Endothelial cell of umbilical vein (primary cell): Measurements from ENCODE around the gene IL6ST. TPM values are rescaled to one million over a fixed set of nuclear protein-coding genes. Genes with fewer than 3 reads are reported as not detected.

Experiments
- BruUV-seq: library from RNA; stranded (reverse); fragments of 400-500 nt; replicated peaks from 2 replicates; lab custom pipeline; 2021; lab: Mats Ljungman, UMichigan
- CTCF ChIA-PET: fragments of 300-600, 350-600 bp; sonication (Branson Sonifier 250); formaldehyde crosslinking; loops from one replicate; lab custom pipeline; 2021; ENCODE audit warnings: antibody characterized with exemption, inconsistent platforms; lab: Charles Lee
- POLR2A ChIA-PET: fragments of 300-600, 350-600 bp; sonication (Branson Sonifier 250); formaldehyde crosslinking; loops from one replicate; lab custom pipeline; 2021; ENCODE audit warnings: antibody characterized with exemption, inconsistent platforms; lab: Charles Lee
- DNase-seq: peaks from one replicate; pipeline ENCODE4 v3.0.0-alpha.2; 2011; ENCODE audit warnings: low read depth, low spot score
- FAIRE-seq: peaks from 2 replicates; lab custom pipeline; 2011; peaks lifted over from hg19 to GRCh38; lab: Jason Lieb, UNC
- H2AFZ ChIP-seq: 2 replicates; pipeline ENCODE4 v1.6.0; 2012; ENCODE audit warnings: low read depth, low read length, control low read depth, inconsistent platforms
- H3K27ac ChIP-seq: 2 replicates; pipeline ENCODE4 v1.5.1; 2011; ENCODE audit warnings: low read depth, mild to moderate bottlenecking, control low read depth, low read length, moderate library complexity; ENCODE audit not compliant: insufficient read depth
- H3K27me3 ChIP-seq, 2 experiments: 2 replicates each; pipeline versions ENCODE4 v1.6.0 to v1.6.1; 2011; ENCODE audit warnings: low read length in 2 of 2, mixed read lengths in 1 of 2; ENCODE audit not compliant: control insufficient read depth in 2 of 2, insufficient read depth in 2 of 2
- H3K36me3 ChIP-seq, 2 experiments: 2 replicates in 1 of 2; 3 replicates in 1 of 2; pipeline ENCODE4 v1.5.1; 2011; ENCODE audit warnings: low read length in 2 of 2, mild to moderate bottlenecking in 1 of 2, moderate library complexity in 1 of 2; ENCODE audit not compliant: control insufficient read depth in 2 of 2, insufficient read depth in 2 of 2; ENCODE audit errors: extremely low read depth in 1 of 2
- H3K4me1 ChIP-seq: 3 replicates; pipeline ENCODE4 v1.5.1; 2011; ENCODE audit warnings: mild to moderate bottlenecking, low read length; ENCODE audit not compliant: control insufficient read depth, insufficient read depth; ENCODE audit errors: extremely low read depth
- H3K4me2 ChIP-seq: 2 replicates; pipeline ENCODE4 v1.6.1; 2011; ENCODE audit warnings: low read length, control low read depth, mixed read lengths; ENCODE audit not compliant: insufficient read depth
- H3K4me3 ChIP-seq, 3 experiments: fragments of 200-600 bp in 1 of 3; sonication (generic), shearing (Covaris generic) in 1 of 3; replicated peaks in 1 of 3; 2 replicates each; pipeline ENCODE4 v1.5.1; 2011 to 2016; ENCODE audit warnings: control low read depth in 3 of 3, low read length in 3 of 3, mild to moderate bottlenecking in 2 of 3, inconsistent platforms in 1 of 3, low read depth in 1 of 3, moderate library complexity in 1 of 3; ENCODE audit not compliant: insufficient read depth in 1 of 3
- H3K79me2 ChIP-seq: 2 replicates; pipeline ENCODE4 v1.6.0; 2012; ENCODE audit warnings: low read length, inconsistent platforms; ENCODE audit not compliant: control insufficient read depth, insufficient read depth
- H3K9ac ChIP-seq: replicated peaks from 2 replicates; pipeline ENCODE3; 2011; ENCODE audit warnings: low read length, control low read depth; ENCODE audit not compliant: insufficient read depth; ENCODE audit errors: extremely low read depth
- H3K9me1 ChIP-seq: replicated peaks from 3 replicates; pipeline ENCODE4 v1.6.0; 2011; ENCODE audit warnings: mild to moderate bottlenecking, low read length; ENCODE audit not compliant: control insufficient read depth, insufficient read depth; ENCODE audit errors: extremely low read depth
- H3K9me3 ChIP-seq: replicated peaks from 2 replicates; pipeline ENCODE4 v1.5.1; 2012; ENCODE audit warnings: low read length, inconsistent platforms; ENCODE audit not compliant: control insufficient read depth, insufficient read depth
- H4K20me1 ChIP-seq: replicated peaks from 2 replicates; pipeline ENCODE3; 2011; ENCODE audit warnings: mild to moderate bottlenecking, low read length; ENCODE audit not compliant: control insufficient read depth, insufficient read depth; ENCODE audit errors: extremely low read depth
- EZH2 ChIP-seq: IDR thresholded peaks from 2 replicates; pipeline ENCODE4 v1.6.1; 2012; ENCODE audit warnings: borderline replicate concordance, low read depth, mild to moderate bottlenecking, moderate library complexity, low read length, inconsistent platforms; ENCODE audit not compliant: severe bottlenecking
- FOS ChIP-seq: IDR thresholded peaks from 2 replicates; pipeline ENCODE4 v1.6.1; 2011; ENCODE audit warnings: mild to moderate bottlenecking, low read length, moderate library complexity, borderline replicate concordance; ENCODE audit not compliant: insufficient read depth
- GATA2 ChIP-seq: IDR thresholded peaks from 2 replicates; pipeline ENCODE4 v1.7.0; 2011; ENCODE audit warnings: low read depth, mild to moderate bottlenecking, moderate library complexity, mixed read lengths, low read length; ENCODE audit not compliant: insufficient read length, insufficient read depth
- JUN ChIP-seq: IDR thresholded peaks from 2 replicates; pipeline ENCODE4 v1.6.1; 2011; ENCODE audit warnings: borderline replicate concordance, low read depth; ENCODE audit not compliant: insufficient read length, insufficient read depth
- MYC ChIP-seq: IDR thresholded peaks from one replicate; pipeline ENCODE4 v1.6.1; 2011; ENCODE audit warnings: mild to moderate bottlenecking, low read depth, low read length
- POLR2A ChIP-seq: IDR thresholded peaks from 2 replicates; pipeline ENCODE4 v1.6.1; 2012; ENCODE audit warnings: low read depth, mild to moderate bottlenecking, control low read depth, low read length
- POLR2AphosphoS5 ChIP-seq: IDR thresholded peaks from 2 replicates; pipeline ENCODE4 v1.6.1; 2012; ENCODE audit warnings: low read depth, mild to moderate bottlenecking, control low read depth, low read length, moderate library complexity; ENCODE audit not compliant: insufficient read depth
- dilution Hi-C: fragments of 300-500 bp; cut with MboI; formaldehyde crosslinking; loops from one replicate; pipeline ENCODE4 v1.15.0; 2019; ENCODE audit warnings: low sequenced_read_pairs; ENCODE audit not compliant: extremely low pct_ligation_motif_present
- intact Hi-C: fragments of 100-400 bp; cut with micrococcal nuclease; formaldehyde crosslinking; loops from one replicate; pipeline ENCODE4 v1.10.0; 2022
- polyA plus RNA-seq, 4 experiments: library from polyadenylated mRNA; depleted of rRNA in 3 of 4; stranded (reverse) in 3 of 4; unstranded in 1 of 4; fragments of >200 nt; gene quantifications; 2 replicates each; pipeline versions ENCODE4 v1.2.1 to v1.2.3, GENCODE V29; 2011 to 2012; ENCODE audit warnings: missing spikeins in 1 of 4
- total RNA-seq: library from RNA; stranded (reverse); gene quantifications from 2 replicates; pipeline ENCODE4 v1.2.3, GENCODE V29; 2021
- TF ChIP-seq, protein P1 (sequence below), 2 donors: IDR thresholded peaks; 1 replicate in 1 of 2; 2 replicates in 1 of 2; pipeline ENCODE4 v1.5.1; 2011; ENCODE audit warnings: low read length in 2 of 2, mild to moderate bottlenecking in 2 of 2, moderate library complexity in 2 of 2, control low read depth in 1 of 2, inconsistent platforms in 1 of 2, low read depth in 1 of 2; ENCODE audit not compliant: insufficient read depth in 1 of 2; ENCODE audit errors: extremely low read depth in 1 of 2
- TF ChIP-seq, protein P2 (sequence below): IDR thresholded peaks from 2 replicates; pipeline ENCODE4 v1.6.1; 2011; ENCODE audit not compliant: insufficient read depth, insufficient read length

IL6ST gene
- total and polyA plus RNA-seq, 2 donors (not counting 3 experiments of a cell fraction or from before 2014, with no cell fraction given): 135 to 345 TPM

DNA sequence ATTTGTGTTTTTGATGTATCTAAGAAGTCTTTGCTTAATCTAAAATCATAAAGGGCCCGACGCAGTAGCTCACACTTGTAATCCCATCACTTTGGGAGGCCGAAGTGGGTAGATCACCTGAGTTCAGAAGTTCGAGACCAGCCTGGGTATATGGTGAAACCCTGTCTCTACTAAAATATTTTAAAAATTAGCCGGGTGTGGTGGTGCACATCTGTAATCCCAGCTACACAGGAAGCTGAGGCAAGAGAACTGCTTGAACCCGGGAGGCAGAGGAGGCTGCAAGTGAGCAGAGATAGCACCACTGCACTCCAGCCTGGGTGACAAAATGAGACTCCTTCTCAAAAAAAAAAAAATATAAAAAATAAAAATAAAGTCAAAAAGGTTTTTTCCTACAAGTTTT lies 9.6 kb downstream of the IL6ST start:
- no peak overlapping the region for H3K4me3 ChIP-seq
- BruUV-seq: no TSS peak

More for the DNA sequence above, 9.6 kb downstream of the IL6ST start:
- H3K27me3 ChIP-seq: no peaks in the 10 kb centered on the region
- TF ChIP-seq, protein P1, sequence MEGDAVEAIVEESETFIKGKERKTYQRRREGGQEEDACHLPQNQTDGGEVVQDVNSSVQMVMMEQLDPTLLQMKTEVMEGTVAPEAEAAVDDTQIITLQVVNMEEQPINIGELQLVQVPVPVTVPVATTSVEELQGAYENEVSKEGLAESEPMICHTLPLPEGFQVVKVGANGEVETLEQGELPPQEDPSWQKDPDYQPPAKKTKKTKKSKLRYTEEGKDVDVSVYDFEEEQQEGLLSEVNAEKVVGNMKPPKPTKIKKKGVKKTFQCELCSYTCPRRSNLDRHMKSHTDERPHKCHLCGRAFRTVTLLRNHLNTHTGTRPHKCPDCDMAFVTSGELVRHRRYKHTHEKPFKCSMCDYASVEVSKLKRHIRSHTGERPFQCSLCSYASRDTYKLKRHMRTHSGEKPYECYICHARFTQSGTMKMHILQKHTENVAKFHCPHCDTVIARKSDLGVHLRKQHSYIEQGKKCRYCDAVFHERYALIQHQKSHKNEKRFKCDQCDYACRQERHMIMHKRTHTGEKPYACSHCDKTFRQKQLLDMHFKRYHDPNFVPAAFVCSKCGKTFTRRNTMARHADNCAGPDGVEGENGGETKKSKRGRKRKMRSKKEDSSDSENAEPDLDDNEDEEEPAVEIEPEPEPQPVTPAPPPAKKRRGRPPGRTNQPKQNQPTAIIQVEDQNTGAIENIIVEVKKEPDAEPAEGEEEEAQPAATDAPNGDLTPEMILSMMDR (IDR thresholded peaks at IDR 0.05; ENCODE audit: extremely low read depth in 1 of 2, insufficient read depth in 1 of 2, low read depth in 1 of 2, low read length in 2 of 2): no peak
- TF ChIP-seq POLR2AphosphoS5: no peak
- no peak for TF ChIP-seq EZH2
- no peak for TF ChIP-seq FOS
- TF ChIP-seq GATA2: no peak
- TF ChIP-seq MYC: no peak
- no peak for TF ChIP-seq POLR2A
- no peak for TF ChIP-seq JUN
- TF ChIP-seq, protein P2, sequence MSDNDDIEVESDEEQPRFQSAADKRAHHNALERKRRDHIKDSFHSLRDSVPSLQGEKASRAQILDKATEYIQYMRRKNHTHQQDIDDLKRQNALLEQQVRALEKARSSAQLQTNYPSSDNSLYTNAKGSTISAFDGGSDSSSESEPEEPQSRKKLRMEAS: no peak
- no peak overlapping the region for H2AFZ ChIP-seq
- FAIRE-seq (no peak), DNase-seq (no peak)
- no peak overlapping the region for H3K27ac ChIP-seq
- H3K9ac ChIP-seq: no peak overlapping the region
- H3K9me1 ChIP-seq: peaks cover 2% of the 10 kb centered on the region
- peaks cover 99% of the 10 kb centered on the region for H3K79me2 ChIP-seq
- CTCF ChIA-PET: no interaction called here
- peaks cover 18% of the 10 kb centered on the region for H4K20me1 ChIP-seq
- H3K4me1 ChIP-seq: peaks cover 7% of the 10 kb centered on the region
- H3K9me3 ChIP-seq: no peaks in the 10 kb centered on the region
- dilution Hi-C loops: no loop called here
- H3K36me3 ChIP-seq: peaks cover 2 to 13% of the 10 kb centered on the region in 2 experiments
- H3K4me2 ChIP-seq: no peak overlapping the region
- intact Hi-C loops: no loop called here
- POLR2A ChIA-PET: no interaction called here
